Measurements from ENCODE around the gene WASF3. TPM values are rescaled to one million over a fixed set of nuclear protein-coding genes. Genes with fewer than 3 reads are reported as not detected.

The WASF3 gene
- polyA plus RNA-seq, 4 donors = 44.2 to 56.7 (median 51.1) TPM

- no peak for DNase-seq (ENCODE audit: low read depth in 4 of 4, low spot score in 3 of 4)
These were observed 15.6 kb upstream of the WASF3 start for GRCh38 chr13:26541678-26542568.

DNA sequence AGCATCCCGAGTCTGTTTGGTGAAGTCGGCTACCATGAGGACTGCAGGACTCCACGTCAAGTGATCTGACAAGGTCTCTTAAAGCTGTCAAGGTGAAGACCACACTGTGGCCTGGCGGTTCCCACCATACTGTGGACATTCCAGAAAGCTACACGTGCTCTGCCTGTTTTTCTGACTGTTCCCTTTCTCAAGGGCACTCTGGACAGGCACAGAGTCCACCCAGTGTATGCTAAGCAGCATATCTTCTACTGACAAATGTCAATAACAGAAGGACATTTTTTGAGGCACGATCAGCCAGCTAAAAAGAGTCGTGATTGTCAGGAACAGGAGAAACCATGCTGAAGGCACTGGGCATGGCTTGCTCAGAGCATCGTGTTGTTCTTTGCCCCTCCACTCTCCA is 12.8 kb upstream of the WASF3 start:
- DNase-seq (ENCODE audit: low read depth in 4 of 4, low spot score in 3 of 4) = no peak

GRCh38 chr13:26548205-26548765 is 9.2 kb upstream of the WASF3 start:
- DNase-seq (ENCODE audit: low read depth in 4 of 4, low spot score in 3 of 4) = peak in 2 of 4 donors; percentile 60 to 73

GRCh38 chr13:26549713-26550112 is 7.8 kb upstream of the WASF3 start:
- no peak for DNase-seq (ENCODE audit: low read depth in 4 of 4, low spot score in 3 of 4)

GRCh38 chr13:26551255-26551860 is 6.1 kb upstream of the WASF3 start:
- no peak for DNase-seq (ENCODE audit: low read depth in 4 of 4, low spot score in 3 of 4)

- no peak for DNase-seq (ENCODE audit: low read depth in 4 of 4, low spot score in 3 of 4)
These were observed 2.1 kb upstream of the WASF3 start for GRCh38 chr13:26555413-26555812.

DNA sequence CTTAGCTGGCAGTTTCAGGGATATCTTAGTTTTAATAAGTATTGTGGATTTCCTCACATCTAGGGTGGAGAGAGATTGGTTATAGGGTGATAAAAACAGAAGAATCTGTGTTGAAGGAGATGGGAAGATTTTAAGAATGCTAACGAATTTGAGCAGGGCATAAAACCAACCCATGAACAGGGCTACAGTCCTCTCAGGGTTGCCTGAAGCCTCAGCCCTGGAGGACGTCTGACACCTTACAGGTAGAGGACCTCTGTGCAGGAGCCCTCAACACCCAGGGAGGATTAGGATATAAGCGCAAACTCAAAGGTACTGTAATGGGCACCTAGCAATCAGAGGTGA is 461 bp upstream of the WASF3 start:
- DNase-seq (ENCODE audit: low read depth in 4 of 4, low spot score in 3 of 4) = no peak

DNA sequence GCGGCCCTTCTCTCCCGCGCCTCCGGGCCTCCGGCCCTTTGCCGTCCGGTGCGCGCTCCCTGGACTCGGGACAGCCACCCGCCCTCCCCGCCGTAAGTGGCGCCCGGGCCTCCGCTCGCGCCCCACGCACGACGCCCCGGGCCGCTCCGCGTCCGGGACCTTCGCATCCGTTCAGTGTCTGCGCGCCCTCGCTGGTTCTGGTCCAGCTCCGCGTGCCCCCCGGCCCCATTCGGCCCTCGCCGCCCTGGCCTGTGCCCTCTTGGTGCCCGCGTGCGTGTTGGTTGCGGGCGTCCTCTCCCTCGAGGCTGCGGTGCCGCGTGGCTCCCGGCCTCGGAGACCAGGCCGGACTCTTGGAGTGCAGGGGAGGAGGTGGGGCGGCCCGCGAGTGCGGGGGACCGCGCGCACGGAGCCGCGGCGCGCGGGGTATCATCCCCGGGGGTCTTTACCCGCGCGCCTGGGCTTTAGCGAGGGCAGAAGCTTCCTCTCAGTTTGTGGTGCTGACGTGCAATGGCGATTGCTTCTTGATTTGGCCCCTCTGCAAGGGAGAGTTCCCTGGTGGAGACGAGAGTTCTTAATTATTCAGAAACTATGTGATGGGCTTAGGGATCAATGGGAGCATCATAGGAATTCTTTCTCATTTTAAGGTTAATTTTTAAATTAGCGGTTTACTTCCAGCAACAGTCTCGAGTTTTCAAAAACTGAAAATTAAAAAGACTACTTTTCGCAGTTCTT is 757 bp downstream of the WASF3 start:
- no peak for DNase-seq (ENCODE audit: low read depth in 4 of 4, low spot score in 3 of 4)

DNA sequence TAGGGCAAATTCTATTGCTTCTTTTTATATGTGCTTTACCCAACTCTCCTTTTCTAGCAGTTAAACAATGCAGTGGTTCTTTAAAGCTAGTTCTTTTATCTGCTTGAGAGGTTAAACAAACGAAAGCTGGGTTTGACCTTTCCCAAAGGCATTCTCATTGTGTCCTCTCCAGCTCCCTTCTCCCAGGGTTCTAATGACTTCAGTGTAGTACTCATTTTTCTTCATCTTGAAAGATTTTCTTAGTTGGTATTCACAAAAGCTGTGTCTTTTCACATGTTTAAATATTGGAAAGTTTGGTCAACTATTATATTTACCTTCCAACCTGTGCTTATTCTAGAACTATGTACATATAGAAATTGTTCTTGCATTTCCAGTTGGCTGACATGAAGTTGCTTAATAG is 1.5 kb downstream of the WASF3 start:
- DNase-seq (ENCODE audit: low read depth in 4 of 4, low spot score in 3 of 4) = no peak

- no peak for DNase-seq (ENCODE audit: low read depth in 4 of 4, low spot score in 3 of 4)
These were observed 3.0 kb downstream of the WASF3 start for GRCh38 chr13:26560456-26560855.

DNA sequence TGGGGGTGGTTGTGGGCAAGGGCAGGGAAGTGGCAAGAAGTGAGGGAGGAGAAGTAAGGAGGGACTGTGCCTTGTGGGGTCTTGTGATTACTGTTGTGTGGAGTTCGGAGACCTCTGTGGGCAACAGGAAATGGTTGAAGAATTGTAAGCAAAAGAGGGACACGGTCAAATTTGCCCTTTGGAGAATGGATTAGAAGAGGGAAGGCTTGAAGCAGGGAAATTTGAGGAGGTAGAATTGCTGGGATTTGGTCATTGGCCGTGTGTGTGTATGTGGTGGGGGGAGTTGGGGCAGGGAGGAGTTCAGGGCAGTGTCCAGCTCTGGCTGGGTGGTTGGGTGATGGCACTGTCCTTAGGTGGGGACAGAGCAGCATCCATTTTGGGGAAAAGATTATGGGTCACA is 3.6 kb downstream of the WASF3 start:
- DNase-seq (ENCODE audit: low read depth in 4 of 4, low spot score in 3 of 4) = no peak

DNA sequence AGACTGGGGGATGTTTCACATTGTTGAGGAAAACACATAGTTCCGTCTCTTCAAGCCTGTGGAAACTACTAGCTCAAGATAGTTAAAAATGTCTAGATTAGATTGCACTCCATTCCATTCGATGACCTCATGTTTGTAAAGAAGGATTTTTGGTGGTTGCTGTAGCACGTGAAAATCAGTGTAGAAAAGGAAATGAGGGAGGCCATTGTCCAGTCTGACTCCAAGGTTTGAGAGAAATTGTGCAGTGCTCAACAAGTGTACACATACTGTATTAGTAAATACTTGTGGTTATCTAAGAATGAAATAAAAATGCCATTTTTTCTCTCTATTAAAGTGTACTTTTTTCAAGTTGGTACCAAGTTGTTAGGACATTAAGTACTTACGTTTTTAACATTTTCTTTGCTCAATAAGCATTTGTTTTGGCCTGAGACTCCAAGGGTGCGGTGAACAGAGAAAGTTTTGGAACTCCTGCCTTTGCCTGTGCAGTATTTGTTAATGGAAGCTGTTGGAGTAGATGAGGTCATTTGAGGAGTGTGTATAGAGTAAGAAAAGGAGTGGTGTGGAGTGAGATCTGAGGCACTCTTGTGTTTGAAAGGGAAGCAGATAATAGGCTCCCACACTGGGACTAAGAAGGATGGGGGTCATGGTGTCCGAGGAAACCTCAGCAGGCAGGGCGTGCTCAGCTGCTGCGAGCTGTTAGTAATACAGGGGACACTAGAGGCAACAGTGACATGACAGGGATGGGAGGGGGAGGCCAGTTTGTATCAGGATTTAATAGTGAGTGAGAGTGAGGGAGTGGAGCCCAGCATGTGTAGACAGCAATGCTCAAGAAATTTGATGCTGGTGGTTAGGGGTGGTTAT is 4.4 kb downstream of the WASF3 start:
- no peak for DNase-seq (ENCODE audit: low read depth in 4 of 4, low spot score in 3 of 4)

GRCh38 chr13:26562512-26562890 is 5.0 kb downstream of the WASF3 start:
- no peak for DNase-seq (ENCODE audit: low read depth in 4 of 4, low spot score in 3 of 4)

- no peak for DNase-seq (ENCODE audit: low read depth in 4 of 4, low spot score in 3 of 4)
These were observed 6.2 kb downstream of the WASF3 start for GRCh38 chr13:26563713-26564112.

GRCh38 chr13:26568132-26568815 is 10.8 kb downstream of the WASF3 start:
- no peak for DNase-seq (ENCODE audit: low read depth in 4 of 4, low spot score in 3 of 4)

DNA sequence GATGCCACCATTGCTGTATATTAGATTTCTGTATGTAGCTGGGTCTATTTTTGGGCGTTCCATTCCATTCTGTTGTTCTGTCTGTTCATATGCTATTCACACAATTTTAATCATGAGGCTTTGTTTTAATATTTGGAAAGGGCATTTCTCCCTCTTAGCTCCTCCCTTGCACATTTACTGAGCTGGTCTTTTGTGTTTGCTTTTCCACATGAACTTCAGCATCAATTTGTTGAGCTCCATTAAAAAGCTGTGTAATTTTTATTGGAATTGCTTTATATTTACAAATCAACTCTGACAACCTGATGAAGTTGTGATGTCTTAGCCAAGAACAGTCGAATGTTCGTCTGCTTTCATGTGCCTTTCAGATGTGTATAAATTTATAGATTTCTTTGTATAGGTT is 14.0 kb downstream of the WASF3 start:
- DNase-seq (ENCODE audit: low read depth in 4 of 4, low spot score in 3 of 4) = no peak

DNA sequence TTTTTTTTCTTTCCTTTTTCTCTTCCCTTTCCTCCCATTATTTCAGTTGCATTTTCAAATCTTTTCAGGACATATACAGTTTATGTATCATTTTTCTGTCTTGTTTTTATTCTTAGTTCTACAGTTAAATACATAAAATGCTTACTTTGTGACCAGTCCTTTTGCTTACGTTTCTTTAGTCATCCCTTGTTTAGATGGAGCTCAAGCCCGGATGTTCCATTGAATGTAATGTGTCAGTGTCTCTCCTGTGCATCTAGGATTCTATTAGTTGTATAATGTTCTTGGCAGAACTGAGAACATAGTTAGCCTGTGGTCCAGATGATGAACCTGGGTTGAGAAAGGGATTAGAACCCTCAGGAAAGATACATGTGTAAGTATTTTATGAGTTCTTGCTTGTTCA is 17.8 kb downstream of the WASF3 start:
- DNase-seq (ENCODE audit: low read depth in 4 of 4, low spot score in 3 of 4) = no peak

DNA sequence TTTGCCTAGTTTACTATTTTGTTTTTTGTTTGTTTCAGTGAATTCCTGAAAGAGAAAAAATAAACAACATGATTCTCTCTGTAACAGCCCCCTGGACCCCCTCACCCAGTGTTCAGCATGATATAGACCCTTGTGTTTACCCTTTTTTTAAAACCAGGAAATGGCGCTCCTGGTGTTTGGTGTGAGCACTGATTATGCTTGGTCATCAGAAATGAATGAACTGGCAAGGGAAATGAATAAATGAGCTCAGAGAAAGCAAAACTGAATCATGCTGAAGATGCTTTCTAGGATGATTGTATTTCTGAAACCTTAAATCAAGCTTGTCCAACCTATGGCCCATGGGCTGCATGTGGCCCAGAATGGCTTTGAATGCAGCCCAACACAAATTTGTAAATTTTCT is 22.1 kb downstream of the WASF3 start:
- DNase-seq (ENCODE audit: low read depth in 4 of 4, low spot score in 3 of 4) = no peak

- DNase-seq (ENCODE audit: low read depth in 4 of 4, low spot score in 3 of 4) = no peak
These were observed 26.2 kb downstream of the WASF3 start for GRCh38 chr13:26583662-26584061.

GRCh38 chr13:26584713-26585112 is 27.2 kb downstream of the WASF3 start:
- no peak for DNase-seq (ENCODE audit: low read depth in 4 of 4, low spot score in 3 of 4)
